OCI-LY3 (cell line): ENCODE results near the gene TRAF3.
"Not testable (repeated sequence)": the region's sequence is repeated elsewhere in the genome, so short reads cannot be mapped to it uniquely, and the experiment has no call there.

Experiments used
- H2AFZ ChIP-seq: fragments of 200-600, 300-600 bp; shearing (Covaris generic); 2 replicates; pipeline ENCODE4 v1.6.0; 2014; ENCODE audit warnings: antibody characterized with exemption, low read depth, low read length
- H3K27ac ChIP-seq: fragments of 200-600, 300-600 bp; sonication (generic); 2 replicates; pipeline ENCODE4 v1.5.1; 2014; ENCODE audit warnings: mild to moderate bottlenecking, low read length, moderate library complexity, mixed read lengths
- H3K27me3 ChIP-seq: fragments of 200-600, 300-600 bp; sonication (generic); 2 replicates; pipeline ENCODE4 v1.6.1; 2014; ENCODE audit warnings: low read depth, low read length, mixed read lengths
- H3K36me3 ChIP-seq: fragments of 200-600, 300-600 bp; sonication (generic); replicated peaks from 2 replicates; pipeline ENCODE3; 2014; ENCODE audit warnings: low read depth, low read length, mixed read lengths
- H3K4me1 ChIP-seq: fragments of 300-600, 200-600 bp; sonication (generic); 2 replicates; pipeline ENCODE4 v1.6.1; 2014; ENCODE audit warnings: low read length, mixed read lengths
- H3K4me2 ChIP-seq: fragments of 200-600, 300-600 bp; sonication (generic); 2 replicates; pipeline ENCODE4 v1.6.1; 2014; ENCODE audit warnings: low read length, mixed read lengths
- H3K4me3 ChIP-seq: fragments of 300-600, 200-600 bp; sonication (generic); 2 replicates; pipeline ENCODE4 v1.5.1; 2014; ENCODE audit warnings: antibody characterized with exemption, mild to moderate bottlenecking, low read length, moderate library complexity
- H3K79me2 ChIP-seq: fragments of 300-600, 200-600 bp; shearing (Covaris generic); 2 replicates; pipeline ENCODE4 v1.6.1; 2014; ENCODE audit warnings: mild to moderate bottlenecking, low read length, mixed read lengths
- H3K9ac ChIP-seq: fragments of 300-600, 200-600 bp; shearing (Covaris generic); 2 replicates; pipeline ENCODE4 v1.6.0; 2014; ENCODE audit warnings: mild to moderate bottlenecking, low read length, moderate library complexity
- H3K9me3 ChIP-seq: fragments of 200-600, 300-600 bp; shearing (Covaris generic); 2 replicates; pipeline ENCODE4 v1.6.1; 2014; ENCODE audit warnings: low read length, mixed read lengths; ENCODE audit not compliant: insufficient read depth
- H4K20me1 ChIP-seq: fragments of 200-600, 300-600 bp; sonication (generic); 2 replicates; pipeline ENCODE4 v1.6.1; 2016; ENCODE audit warnings: low read length, mixed read lengths; ENCODE audit not compliant: insufficient read depth
- CTCF ChIP-seq: fragments of 200-600, 300-600 bp; sonication (generic); IDR thresholded peaks from 2 replicates; pipeline ENCODE4 v1.5.1; 2014; ENCODE audit warnings: antibody characterized with exemption, low read length, low read depth
- EZH2phosphoT487 ChIP-seq: fragments of 200-600 bp; shearing (Covaris generic); IDR thresholded peaks from 2 replicates; pipeline ENCODE4 v1.6.1; 2018; ENCODE audit warnings: antibody characterized with exemption, mixed run types, low read depth

The TRAF3 gene

GRCh38 chr14:102835959-102836358 lies 58.7 kb downstream of the TRAF3 start:
- Histone ChIP-seq H3K4me1 (no peaks in the 10 kb centered on the region), H3K4me2 (no peak overlapping the region), H3K79me2 (peaks cover 100% of the 10 kb centered on the region), H2AFZ (no peak overlapping the region), H3K4me3 (no peak overlapping the region), H3K27me3 (no peaks in the 10 kb centered on the region), H3K9ac (no peak overlapping the region), H4K20me1 (peaks cover 89% of the 10 kb centered on the region), H3K27ac (no peak overlapping the region), H3K36me3 (peaks cover 57% of the 10 kb centered on the region), H3K9me3 (no peaks in the 10 kb centered on the region)
- no peak for TF ChIP-seq CTCF
- no peak for TF ChIP-seq EZH2phosphoT487

GRCh38 chr14:102837120-102837519 lies 59.9 kb downstream of the TRAF3 start:
- not testable (repeated sequence) for H3K4me3 ChIP-seq, H3K27ac ChIP-seq, H3K9me3 ChIP-seq, H3K4me1 ChIP-seq, H3K9ac ChIP-seq, H3K27me3 ChIP-seq, H3K4me2 ChIP-seq, H2AFZ ChIP-seq
- peaks cover 53% of the 10 kb centered on the region for H3K36me3 ChIP-seq
- H3K79me2 ChIP-seq = peaks cover 98% of the 10 kb centered on the region
- H4K20me1 ChIP-seq = peaks cover 84% of the 10 kb centered on the region

- H3K9me3 ChIP-seq = no peaks in the 10 kb centered on the region
- no peak overlapping the region for H3K27ac ChIP-seq
- TF ChIP-seq EZH2phosphoT487 (no peak), CTCF (no peak)
- no peaks in the 10 kb centered on the region for H3K4me1 ChIP-seq
- H3K27me3 ChIP-seq = no peaks in the 10 kb centered on the region
- H3K9ac ChIP-seq = no peak overlapping the region
- H3K4me3 ChIP-seq = no peak overlapping the region
- peaks cover 98% of the 10 kb centered on the region for H3K79me2 ChIP-seq
- no peak overlapping the region for H2AFZ ChIP-seq
- peaks cover 80% of the 10 kb centered on the region for H4K20me1 ChIP-seq
- H3K36me3 ChIP-seq = peaks cover 45% of the 10 kb centered on the region
- H3K4me2 ChIP-seq = no peak overlapping the region
These were observed 61.3 kb downstream of the TRAF3 start for GRCh38 chr14:102838501-102838900.

GRCh38 chr14:102840115-102840514 lies 62.9 kb downstream of the TRAF3 start:
- peaks cover 50% of the 10 kb centered on the region for H3K36me3 ChIP-seq
- H3K27me3 ChIP-seq = no peaks in the 10 kb centered on the region
- H2AFZ ChIP-seq = no peak overlapping the region
- H4K20me1 ChIP-seq = peaks cover 81% of the 10 kb centered on the region
- no peak overlapping the region for H3K4me2 ChIP-seq
- no peaks in the 10 kb centered on the region for H3K9me3 ChIP-seq
- no peak overlapping the region for H3K9ac ChIP-seq
- H3K27ac ChIP-seq = no peak overlapping the region
- H3K4me3 ChIP-seq = no peak overlapping the region
- no peaks in the 10 kb centered on the region for H3K4me1 ChIP-seq
- no peak for TF ChIP-seq CTCF
- no peak for TF ChIP-seq EZH2phosphoT487
- H3K79me2 ChIP-seq = peaks cover 99% of the 10 kb centered on the region
